Ascending aorta (tissue), 2 donors: ENCODE data around the gene NAP1L1. TPM values are rescaled to one million over a fixed set of nuclear protein-coding genes. Genes with fewer than 3 reads are reported as not detected.

Source experiments
- DNase-seq, 2 donors: peaks; one replicate each; pipeline ENCODE4 v3.0.0-alpha.2; 2019; ENCODE audit warnings: low spot score in 2 of 2
- H3K27ac ChIP-seq, 2 donors: fragments of 200-600 bp; sonication (generic); one replicate each; pipeline ENCODE4 v1.5.1; 2016 to 2017; ENCODE audit warnings: mild to moderate bottlenecking in 1 of 2
- H3K27me3 ChIP-seq: fragments of 200-600 bp; sonication (generic); one replicate; pipeline ENCODE4 v1.5.1; 2017
- H3K36me3 ChIP-seq, 2 donors: fragments of 200-600 bp; sonication (generic); one replicate each; pipeline ENCODE4 v1.5.1; 2016
- H3K4me1 ChIP-seq, 2 donors: fragments of 200-600 bp; sonication (generic); one replicate each; pipeline ENCODE4 v1.5.1; 2016 to 2017; ENCODE audit warnings: mild to moderate bottlenecking in 1 of 2
- H3K4me3 ChIP-seq, 2 donors: fragments of 200-600 bp; sonication (generic); one replicate each; pipeline ENCODE4 v1.5.1; 2016 to 2017; ENCODE audit warnings: mild to moderate bottlenecking in 1 of 2
- H3K9me3 ChIP-seq, 2 donors: fragments of 200-600 bp; sonication (generic); one replicate each; pipeline ENCODE4 v1.5.1; 2016
- intact Hi-C: fragments of 100-400 bp; cut with DNase I; formaldehyde crosslinking; loops from one replicate; pipeline ENCODE4 v1.15.1; 2023
- total RNA-seq: library from RNA; depleted of rRNA; stranded (reverse); fragments of >200 nt; gene quantifications from one replicate; pipeline ENCODE4 v1.1.0, GENCODE V29; 2016
- TF ChIP-seq, protein P1 (sequence below), 3 experiments: fragments of 200-600 bp in 2 of 3; fragments of 450-650 bp in 1 of 3; sonication (generic) in 2 of 3; IDR thresholded peaks; one replicate each; pipeline ENCODE4 v1.5.1; 2016 to 2019; ENCODE audit warnings: antibody characterized with exemption in 3 of 3, mild to moderate bottlenecking in 1 of 3, moderate library complexity in 1 of 3

NAP1L1 gene
- total RNA-seq, 1 donor from 2014 or later: 116 TPM

DNA sequence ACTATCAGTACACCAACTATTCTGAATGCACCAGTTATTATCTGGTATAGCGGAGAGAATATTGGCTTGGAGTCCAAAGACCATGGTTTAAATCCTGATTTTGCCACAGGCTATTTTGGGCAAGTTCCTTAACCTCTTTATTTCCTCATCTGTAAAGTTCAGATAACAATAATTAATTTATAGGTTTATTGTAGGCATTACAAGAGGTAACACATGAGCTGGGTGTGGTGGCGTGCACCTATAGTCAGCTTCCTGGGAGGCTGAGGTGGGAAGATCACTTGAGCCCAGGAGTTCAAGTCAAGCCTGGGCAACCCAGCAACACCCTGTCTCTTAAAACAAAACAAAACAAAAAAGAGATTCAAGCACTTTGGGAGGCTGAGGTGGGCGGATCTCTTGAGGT lies 76.1 kb downstream of the NAP1L1 start:
- Histone ChIP-seq H3K36me3 (no peaks in the 10 kb centered on the region), H3K9me3 (no peaks in the 10 kb centered on the region), H3K4me1 (no peaks in the 10 kb centered on the region), H3K4me3 (no peak overlapping the region), H3K27ac (no peak overlapping the region), H3K27me3 (no peaks in the 10 kb centered on the region)
- TF ChIP-seq, protein P1, sequence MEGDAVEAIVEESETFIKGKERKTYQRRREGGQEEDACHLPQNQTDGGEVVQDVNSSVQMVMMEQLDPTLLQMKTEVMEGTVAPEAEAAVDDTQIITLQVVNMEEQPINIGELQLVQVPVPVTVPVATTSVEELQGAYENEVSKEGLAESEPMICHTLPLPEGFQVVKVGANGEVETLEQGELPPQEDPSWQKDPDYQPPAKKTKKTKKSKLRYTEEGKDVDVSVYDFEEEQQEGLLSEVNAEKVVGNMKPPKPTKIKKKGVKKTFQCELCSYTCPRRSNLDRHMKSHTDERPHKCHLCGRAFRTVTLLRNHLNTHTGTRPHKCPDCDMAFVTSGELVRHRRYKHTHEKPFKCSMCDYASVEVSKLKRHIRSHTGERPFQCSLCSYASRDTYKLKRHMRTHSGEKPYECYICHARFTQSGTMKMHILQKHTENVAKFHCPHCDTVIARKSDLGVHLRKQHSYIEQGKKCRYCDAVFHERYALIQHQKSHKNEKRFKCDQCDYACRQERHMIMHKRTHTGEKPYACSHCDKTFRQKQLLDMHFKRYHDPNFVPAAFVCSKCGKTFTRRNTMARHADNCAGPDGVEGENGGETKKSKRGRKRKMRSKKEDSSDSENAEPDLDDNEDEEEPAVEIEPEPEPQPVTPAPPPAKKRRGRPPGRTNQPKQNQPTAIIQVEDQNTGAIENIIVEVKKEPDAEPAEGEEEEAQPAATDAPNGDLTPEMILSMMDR (IDR thresholded peaks at IDR 0.05): no peak
- DNase-seq: no peak
- intact Hi-C loops: no loop called here

DNA sequence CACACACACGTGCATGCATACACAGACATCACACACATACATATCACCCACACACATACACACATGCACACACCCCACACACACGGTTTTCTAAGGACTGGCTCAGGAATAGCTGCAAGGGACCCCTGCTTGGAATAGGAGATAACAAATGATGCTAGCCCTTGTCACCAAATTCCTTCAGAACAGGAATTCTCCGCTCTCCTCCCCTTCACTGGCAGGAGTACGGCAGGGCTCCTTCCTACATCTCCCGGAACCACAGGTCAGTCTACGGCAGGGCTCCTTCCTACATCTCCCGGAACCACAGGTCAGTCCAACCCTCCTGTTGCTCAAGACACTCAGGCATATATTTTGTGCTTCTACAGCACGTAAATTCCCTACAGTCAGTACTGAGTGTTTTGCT lies 76.8 kb downstream of the NAP1L1 start:
- H3K27me3 ChIP-seq: no peaks in the 10 kb centered on the region
- DNase-seq: no peak
- TF ChIP-seq, protein P1 (IDR thresholded peaks at IDR 0.05): no peak
- H3K4me1 ChIP-seq: no peaks in the 10 kb centered on the region
- no peak overlapping the region for H3K4me3 ChIP-seq
- H3K9me3 ChIP-seq: no peaks in the 10 kb centered on the region
- no peak overlapping the region for H3K27ac ChIP-seq
- intact Hi-C loops: no loop called here
- H3K36me3 ChIP-seq: no peaks in the 10 kb centered on the region

DNA sequence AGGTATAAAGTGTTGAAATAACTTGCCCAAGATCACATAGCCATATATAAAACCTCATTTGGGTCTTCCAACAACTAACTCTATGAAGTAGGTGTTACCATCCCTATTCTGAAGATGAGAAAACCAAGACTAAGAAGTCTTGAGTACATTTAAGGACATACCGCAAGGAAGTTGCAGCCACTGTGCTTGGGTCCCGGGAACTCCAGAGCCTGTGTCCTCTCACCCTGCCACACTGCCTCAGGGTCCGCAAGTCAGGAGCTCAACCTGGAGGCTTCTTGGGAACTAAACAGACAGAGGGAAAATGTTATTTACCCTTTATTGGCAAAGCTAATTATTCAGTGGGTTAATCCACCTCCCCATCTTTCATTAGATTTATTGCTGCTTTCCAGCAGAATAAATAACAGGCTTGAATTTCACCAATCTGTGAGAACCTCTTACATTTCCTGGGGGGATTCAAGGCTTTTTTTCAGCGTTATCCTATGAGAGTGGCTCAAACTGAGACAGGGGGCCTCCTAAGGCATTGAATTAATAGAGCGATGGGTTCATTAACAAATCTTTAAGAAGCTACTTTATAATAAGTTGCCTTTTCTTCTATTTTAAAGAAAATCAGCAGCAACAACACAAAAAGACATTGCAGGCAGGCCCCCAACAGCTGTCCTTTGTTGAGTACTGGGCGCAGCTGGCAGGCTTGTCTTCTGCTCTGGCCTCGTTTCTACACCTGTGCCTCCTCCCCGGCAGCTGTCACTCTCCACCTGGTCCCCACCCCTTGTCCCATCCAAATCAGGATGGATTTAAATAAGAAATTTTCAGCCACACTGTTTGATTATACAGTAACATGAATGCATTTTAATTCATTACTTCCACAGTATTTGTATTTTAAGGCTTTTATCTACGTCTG lies 78.2 kb downstream of the NAP1L1 start:
- intact Hi-C loops: no loop called here

GRCh38 chr12:76003355-76003638 lies 81.2 kb downstream of the NAP1L1 start:
- no peak overlapping the region for H3K27ac ChIP-seq

More for the DNA sequence above, 78.2 kb downstream of the NAP1L1 start:
- no peaks in the 10 kb centered on the region for H3K4me1 ChIP-seq
- H3K36me3 ChIP-seq: no peaks in the 10 kb centered on the region
- DNase-seq: no peak
- TF ChIP-seq, protein P1 (IDR thresholded peaks at IDR 0.05): no peak
- H3K27me3 ChIP-seq: no peaks in the 10 kb centered on the region
- H3K4me3 ChIP-seq: no peak overlapping the region
- no peak overlapping the region for H3K27ac ChIP-seq
- no peaks in the 10 kb centered on the region for H3K9me3 ChIP-seq

DNA sequence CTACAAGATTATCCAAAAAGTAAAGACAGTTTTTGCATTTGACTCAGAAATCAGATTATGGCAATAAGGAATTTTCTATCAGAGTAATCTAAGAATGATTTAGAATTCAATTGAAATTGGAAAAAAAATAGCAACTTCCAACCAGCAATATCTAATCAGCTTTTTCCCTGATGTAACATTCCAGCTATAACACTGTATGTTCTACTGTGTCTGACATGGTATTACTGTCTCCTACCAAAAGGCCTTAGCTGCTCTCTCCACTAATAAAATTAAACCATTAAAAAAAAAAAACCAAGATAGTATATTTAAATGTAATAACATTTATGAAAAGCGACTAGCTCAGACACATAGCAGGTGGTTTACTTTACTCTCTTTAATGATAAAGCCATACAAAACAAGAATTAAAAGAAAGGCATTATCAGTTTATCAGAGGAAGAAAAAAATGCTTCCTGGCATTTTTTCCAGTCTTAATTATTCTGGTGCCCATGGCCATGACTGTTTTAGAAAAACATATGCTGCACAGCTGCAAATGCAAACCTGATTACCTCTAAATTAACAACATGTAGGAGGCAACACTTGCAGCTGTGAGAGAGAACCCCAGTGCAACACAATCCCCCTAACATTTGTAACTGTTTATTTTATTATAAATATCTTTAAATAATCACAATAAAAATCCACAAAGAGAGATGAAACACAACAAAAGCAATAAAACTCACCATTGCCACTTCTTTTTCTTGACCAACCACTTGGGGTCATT lies 81.7 kb downstream of the NAP1L1 start:
- intact Hi-C loops: no loop called here
- no peak overlapping the region for H3K27ac ChIP-seq
- TF ChIP-seq, protein P1 (IDR thresholded peaks at IDR 0.05): no peak
- H3K9me3 ChIP-seq: no peaks in the 10 kb centered on the region
- no peaks in the 10 kb centered on the region for H3K27me3 ChIP-seq
- DNase-seq: no peak
- H3K4me3 ChIP-seq: no peak overlapping the region
- no peaks in the 10 kb centered on the region for H3K4me1 ChIP-seq
- H3K36me3 ChIP-seq: no peaks in the 10 kb centered on the region

More at GRCh38 chr12:76003355-76003638, 81.2 kb downstream of the NAP1L1 start:
- TF ChIP-seq, protein P1 (IDR thresholded peaks at IDR 0.05): no peak
- H3K36me3 ChIP-seq: no peaks in the 10 kb centered on the region
- intact Hi-C loops: no loop called here
- H3K27me3 ChIP-seq: no peaks in the 10 kb centered on the region
- no peak overlapping the region for H3K4me3 ChIP-seq
- H3K9me3 ChIP-seq: no peaks in the 10 kb centered on the region
- no peaks in the 10 kb centered on the region for H3K4me1 ChIP-seq
- DNase-seq: no peak
